Activated T-cell treated with anti-CD3 and anti-CD28 coated beads for 24 hours (primary cell): ENCODE data around the gene TEX22.

Source experiments
- DNase-seq: peaks from one replicate; pipeline ENCODE4 v3.0.0-alpha.2; 2020; ENCODE audit warnings: low read depth

TEX22 gene

GRCh38 chr14:105384605-105385321 is 13.6 kb upstream of the TEX22 start:
- no peak for DNase-seq

DNA sequence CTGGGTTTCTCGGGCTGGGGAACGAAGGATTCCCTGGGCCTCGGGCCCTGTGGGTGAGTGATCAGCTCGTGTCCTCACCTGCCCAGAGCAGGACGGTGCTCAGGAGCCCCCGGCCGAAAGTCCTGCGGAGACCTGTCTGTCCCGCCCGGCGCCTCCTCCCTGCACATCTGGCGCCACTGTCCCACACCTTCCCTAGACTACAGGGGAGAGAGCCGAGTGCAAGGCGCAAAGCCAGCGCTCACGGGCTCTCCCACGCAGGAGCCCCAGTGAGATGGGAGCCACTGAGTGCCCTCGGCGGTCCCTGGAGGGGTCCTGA is 13.1 kb upstream of the TEX22 start:
- no peak for DNase-seq

DNA sequence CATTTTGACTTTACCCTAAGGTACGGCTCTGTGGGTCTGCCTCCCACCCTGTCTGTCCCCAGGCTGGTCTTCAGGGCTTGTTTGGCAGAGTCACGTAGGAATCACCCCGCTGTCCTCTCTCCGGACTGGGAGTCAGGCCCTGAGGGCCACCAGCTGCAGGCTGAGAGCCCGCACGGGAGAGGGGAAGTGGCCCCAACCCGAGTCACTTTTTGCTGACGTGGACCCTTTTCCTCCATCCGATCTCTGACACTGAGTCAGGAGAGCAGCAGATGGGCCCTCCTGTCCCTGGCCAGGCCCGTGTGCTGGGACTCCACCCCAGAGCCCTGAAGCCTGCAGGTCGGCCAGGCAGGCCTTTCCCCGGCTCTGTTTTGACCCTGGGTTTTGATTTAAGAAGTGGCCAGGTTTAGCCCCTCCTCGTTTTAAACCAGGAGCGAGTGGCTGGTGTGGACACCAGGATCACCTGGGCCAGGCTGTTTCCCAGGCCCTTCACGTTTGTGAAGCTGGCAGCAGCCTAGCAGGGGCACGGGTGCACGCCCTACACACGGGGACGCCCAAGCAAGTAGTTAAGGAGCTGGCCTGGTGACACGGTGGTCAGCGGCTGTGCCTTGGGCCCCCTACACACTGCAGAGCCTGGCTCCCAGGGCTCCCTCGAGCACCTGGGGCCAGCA is 12.5 kb upstream of the TEX22 start:
- DNase-seq, result no peak

DNA sequence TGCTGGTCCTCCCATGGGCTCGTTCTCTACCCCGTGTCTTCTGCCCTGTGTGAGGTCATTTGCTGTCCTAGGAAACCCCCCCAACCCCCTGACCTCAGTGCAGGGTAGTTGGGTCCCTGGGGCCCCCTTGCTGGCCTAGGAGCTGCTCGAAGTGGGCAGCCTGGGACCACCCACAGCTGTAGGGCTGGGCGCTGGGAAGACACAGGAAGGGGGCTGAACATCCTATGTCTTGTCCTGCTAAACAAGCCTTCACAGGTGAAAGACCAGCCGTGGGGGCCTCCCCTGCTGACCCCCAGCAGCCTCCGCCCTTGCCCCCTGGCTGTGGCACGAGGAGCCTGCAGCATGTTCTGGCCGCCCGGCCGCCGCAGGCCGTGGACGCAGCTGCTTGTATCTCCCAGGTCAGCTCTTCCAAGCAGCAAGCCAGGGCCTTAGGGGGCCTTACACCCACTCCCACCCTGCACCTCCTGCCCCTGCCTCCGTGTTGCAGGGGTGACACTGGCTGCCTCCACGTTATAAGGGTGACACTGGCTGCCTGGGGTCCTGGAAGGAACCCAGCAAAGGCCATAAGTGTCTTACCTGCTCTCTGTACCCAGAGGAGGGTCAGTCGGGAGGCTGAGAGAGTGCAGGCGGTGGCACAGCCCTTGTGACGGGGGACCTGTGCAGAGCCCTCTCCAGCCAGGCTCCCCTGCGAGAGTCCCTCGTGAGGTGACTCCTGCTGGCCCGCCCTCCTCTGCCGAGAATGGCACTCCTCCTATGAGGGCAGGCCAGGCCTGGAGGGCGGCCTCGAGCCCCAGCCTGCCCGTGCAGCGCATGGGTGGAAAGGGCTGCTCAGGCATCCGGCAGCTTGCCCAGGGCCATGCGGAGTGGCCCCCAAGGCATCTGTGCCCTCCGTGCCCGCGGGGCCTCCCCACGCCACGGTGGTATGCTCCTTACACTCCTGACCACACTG is 11.5 kb upstream of the TEX22 start:
- no peak for DNase-seq

DNA sequence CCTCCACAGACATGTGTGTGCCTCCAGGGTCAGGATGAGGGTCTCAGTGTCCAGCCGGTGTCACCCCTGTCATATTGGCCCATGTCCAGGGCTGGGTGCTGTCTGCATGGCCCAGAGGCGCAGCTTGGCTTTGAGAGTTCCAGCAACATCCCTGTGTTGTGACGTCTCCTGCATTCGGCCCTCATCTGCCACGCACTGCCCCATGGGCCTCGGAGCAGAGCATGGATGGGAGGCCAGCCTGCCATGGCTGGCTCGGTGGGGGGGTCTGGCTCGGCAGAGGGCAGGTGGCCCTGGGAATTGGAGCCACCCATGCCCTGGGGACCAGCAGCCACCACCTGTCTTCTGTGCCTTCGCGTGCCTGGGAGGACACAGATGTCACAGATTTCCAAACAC is 10.8 kb upstream of the TEX22 start:
- no peak for DNase-seq

- no peak for DNase-seq
Observed at GRCh38 chr14:105388110-105388951, 10.0 kb upstream of the TEX22 start.

DNA sequence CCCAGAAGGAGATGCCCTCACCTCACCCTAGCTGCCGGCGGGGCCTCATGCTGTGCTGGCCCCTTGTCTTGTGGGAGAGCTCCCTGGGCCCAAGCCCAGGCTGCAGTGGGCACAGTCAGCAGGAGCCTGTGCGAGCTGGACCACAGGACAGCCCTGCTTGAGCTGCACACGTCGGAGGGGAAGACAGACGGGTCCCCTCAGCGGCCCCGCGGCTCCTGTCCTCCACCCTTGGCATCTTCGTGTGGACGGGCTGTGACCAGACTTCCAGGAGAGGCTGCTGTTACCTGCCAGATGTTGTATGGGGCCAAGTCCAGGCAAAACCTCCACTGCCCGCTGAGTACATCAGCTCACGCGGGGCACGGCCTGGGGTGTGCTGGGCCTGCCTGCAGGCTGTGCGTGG is 9.4 kb upstream of the TEX22 start:
- DNase-seq, result no peak

- DNase-seq, result no peak
Observed at GRCh38 chr14:105389534-105389933, 8.8 kb upstream of the TEX22 start.

GRCh38 chr14:105389976-105390848 is 8.1 kb upstream of the TEX22 start:
- no peak for DNase-seq

DNA sequence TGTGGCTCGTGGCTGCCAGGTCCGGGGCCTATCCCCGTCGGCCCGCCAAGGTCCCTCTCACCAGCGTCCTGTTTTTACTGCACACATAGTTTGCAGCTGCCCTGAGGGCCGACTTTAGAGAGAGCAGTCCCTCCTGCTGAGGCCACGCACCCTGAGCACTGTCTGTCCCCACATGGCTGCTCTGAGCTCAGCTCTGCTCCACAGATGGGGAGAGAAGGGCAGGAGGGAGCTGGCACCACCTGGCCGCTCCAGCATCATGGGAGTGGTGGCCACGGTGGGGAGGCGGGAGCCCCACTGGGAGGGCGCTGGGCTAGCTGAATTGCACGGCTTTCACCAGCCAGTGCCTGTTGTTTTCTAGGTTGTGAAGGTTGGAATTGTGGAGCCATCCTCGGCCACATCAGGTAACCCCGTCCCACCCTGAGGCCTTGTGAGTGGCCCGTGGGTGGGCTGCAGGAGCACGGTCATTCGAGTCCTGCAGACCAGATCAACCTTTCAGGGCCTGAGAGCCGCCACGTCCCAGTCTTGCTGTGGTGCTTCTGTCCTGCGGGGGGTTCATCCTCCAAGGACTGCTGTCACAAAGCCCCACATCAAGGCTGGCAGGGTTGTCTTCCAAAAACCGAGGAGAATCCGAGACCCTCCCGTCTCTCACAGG is 7.4 kb upstream of the TEX22 start:
- no peak for DNase-seq

DNA sequence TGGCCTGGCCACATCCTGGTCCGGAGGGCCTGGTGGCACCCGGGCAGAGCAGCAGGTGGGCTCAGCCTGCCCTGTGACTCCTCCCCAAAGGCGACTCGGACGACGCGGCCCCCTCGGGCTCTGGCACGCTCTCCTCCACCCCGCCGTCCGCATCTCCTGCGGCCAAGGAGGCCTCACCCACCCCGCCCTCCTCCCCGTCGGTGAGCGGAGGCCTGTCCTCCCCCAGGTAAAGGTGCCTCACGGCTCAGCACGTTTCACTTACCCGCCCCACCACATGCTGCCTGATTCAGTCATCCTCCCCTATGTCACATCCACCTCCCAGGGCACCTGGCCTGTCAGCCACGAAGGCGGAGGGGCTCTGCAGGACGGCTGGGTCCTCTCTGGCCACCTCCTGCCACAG is 6.8 kb upstream of the TEX22 start:
- DNase-seq, result no peak

DNA sequence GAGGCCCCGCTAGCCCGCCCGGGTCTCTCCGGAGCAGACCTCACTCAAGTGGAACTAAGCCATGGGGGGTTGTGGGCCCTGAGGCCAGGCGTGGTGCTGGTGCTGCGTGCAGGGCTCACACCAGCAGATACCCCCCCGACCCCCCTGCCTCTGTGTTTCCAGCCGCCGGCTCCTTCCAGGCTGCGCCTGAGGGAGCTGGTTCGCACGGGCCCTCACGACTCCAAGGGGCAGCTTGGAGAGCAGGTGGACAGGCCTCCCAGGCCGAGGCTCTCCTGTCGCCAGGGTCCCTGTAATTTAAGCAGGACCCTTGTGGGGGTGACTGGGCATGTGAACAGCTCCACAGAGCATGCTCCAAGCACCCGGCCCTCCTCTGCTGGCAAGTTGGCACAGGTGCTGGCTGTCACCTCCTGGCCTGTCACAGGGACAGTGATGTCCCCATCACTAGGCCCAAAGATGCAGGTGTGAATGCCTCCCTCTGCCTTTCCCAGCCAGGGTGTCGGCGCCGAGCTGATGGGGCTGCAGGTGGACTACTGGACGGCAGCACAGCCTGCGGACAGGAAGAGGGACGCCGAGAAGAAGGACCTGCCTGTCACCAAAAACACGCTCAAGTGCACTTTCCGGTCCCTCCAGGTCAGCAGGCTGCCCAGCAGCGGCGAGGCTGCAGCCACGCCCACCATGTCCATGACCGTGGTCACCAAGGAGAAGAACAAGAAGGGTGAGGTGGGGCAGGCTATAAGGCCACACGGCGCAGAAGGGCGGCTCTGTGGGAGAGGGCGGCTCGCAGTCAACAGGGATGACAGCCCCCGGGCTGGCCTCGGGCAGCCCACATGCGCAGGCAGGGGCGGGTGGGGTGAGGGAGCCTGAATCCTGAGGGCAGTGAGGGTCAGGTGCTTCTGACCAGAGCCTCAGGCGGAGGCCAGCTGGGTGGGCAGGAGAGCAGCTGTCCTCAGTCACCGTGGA is 5.9 kb upstream of the TEX22 start:
- no peak for DNase-seq

GRCh38 chr14:105393151-105393550 is 5.2 kb upstream of the TEX22 start:
- no peak for DNase-seq

GRCh38 chr14:105394714-105395537 is 3.4 kb upstream of the TEX22 start:
- no peak for DNase-seq

GRCh38 chr14:105395538-105395854 is 2.8 kb upstream of the TEX22 start:
- no peak for DNase-seq

GRCh38 chr14:105397350-105397931 is 897 bp upstream of the TEX22 start:
- DNase-seq, result no peak

DNA sequence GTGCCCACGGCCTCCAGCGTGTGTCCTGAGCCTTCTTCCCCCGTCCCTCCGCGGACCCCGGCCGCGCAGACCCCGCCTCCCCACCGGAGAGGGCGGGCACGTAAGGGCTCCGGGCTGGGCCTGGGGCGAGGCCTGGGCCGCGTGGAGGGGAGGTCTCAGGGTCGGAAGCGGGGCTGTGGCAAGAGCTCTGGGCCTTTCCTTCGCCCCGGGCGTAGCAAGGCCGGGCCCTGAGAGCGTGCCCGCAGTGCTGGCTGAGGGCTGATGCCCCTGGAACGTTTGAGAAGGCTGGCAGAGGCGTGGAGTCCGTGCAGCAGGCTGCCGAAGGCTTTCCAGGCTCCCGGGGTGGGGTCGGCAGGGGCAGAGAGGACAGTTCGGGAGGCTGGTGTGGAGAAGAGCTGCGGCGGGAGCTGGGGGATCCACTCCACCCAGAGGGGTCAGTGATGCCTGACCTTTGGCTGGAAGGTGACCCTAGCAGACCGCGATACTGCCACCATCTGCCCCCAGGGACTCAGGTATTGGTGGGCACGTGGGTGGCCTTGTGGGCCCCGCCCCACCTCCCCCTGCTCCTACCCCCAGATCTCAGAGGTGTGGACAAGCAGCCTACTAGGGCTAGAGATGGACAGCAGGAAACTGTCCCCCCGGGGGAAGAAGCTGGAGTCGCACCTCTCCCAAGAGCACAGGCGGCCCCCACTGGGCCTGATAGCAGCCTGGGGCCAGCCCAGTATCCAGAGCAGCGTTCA is 558 bp downstream of the TEX22 start:
- peak; percentile 37 for DNase-seq

DNA sequence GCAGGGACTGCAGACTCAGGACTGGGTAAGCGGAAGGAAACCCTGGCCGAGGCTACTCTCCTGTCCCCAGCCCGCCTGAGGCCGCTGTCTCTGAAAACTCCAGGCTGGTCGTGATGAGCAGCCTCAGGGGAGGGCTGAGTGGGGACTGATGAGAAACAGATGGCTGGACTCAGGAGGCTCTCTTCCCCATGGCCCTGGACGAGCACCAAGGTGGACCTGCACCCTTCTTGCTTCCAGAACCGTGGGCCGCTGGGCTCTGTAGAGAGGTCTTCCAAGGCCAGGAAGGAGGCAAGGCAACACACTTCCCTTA is 1.1 kb downstream of the TEX22 start:
- DNase-seq, result no peak
